GF-D8 (cell line): ENCODE measurements around the gene IL17B.
"Not testable (repeated sequence)": the region's sequence is repeated elsewhere in the genome, so short reads cannot be mapped to it uniquely, and the experiment has no call there.

Experiments used
- DNase-seq: peaks from one replicate; lab custom pipeline; 2025; lab: John Stamatoyannopoulos, UW

IL17B gene

DNA sequence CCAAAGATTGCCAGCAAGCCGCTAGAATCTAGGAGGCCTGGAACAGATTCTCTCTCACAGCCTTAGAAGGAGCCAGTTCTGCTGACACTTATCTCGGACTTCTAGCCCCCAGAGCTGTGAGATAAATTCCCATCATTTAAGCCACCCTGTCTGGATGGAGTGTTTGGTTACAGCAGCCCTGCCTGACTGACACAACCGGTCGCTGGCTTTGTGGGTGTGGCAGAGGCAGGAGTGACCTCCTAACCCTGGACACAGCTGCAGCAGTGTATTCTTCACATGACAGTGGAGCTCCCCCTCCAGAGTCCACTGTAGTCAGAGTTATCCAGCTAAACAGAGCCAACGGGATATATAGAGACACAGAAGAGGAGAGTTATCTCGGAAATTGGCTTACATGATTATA lies 21.2 kb upstream of the IL17B start:
- no peak for DNase-seq

- DNase-seq, result no peak
These were observed 20.7 kb upstream of the IL17B start for GRCh38 chr5:149399775-149400174.

- DNase-seq, result not testable (repeated sequence)
These were observed 19.7 kb upstream of the IL17B start for GRCh38 chr5:149398747-149399266.

DNA sequence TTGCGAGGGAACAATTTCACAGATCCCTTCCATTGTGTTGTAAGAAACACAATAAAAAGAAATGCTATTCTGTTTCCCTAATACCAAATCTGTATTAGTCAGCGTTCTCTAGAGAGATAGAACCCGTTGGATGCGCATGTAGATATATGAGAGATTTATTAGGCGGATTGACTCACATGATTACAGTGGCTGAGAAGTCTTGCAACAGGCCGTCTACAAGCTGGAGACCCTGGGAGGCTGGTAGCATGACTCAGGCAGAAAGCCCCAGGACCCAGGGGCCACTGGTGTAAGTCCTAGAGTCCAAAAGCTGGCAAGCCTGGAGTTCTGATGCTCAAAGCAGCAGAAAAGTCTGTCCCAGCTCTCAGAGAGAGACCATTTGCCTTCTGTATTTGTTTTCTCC lies 18.4 kb upstream of the IL17B start:
- no peak for DNase-seq

GRCh38 chr5:149394996-149395395 lies 15.9 kb upstream of the IL17B start:
- DNase-seq, result not testable (repeated sequence)

DNA sequence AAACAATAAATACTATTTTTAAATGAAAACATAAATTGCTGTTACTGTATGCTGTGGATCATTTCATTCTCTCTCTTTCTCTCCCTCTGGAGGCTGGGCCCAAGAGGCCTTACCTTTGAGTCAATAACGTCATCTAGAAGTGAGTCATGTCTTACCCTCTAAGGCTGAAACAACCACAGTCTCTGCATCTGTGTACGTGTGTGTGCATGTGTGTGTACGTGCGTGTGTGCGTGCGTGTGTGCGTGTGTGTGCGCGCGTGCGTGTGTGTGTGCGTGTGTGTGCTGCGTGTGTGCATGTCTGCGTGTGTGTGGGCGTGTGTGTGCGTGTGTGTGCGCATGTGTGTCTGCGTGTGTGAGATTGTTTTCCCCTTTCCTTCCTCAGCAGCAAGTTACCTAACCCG lies 13.6 kb upstream of the IL17B start:
- no peak for DNase-seq

DNA sequence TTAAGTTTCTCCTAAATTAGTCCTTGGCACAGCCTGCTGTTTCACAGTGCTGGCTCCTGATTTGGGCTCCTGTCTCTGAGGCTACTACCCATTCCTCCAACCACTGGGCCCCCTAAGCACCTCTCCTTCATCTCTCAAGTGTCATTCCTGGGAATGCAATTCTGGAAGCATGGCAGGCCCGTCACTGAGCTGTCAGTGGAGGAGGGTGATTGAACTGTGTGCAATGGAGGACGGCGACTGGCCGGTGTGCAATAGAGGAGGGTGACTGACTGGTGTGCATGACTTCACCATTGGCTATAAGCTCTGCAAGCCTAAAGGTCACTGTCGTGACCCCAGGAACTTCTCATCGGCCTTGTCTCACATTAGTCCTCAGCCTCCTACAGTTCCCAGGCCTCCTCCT lies 12.4 kb upstream of the IL17B start:
- DNase-seq, result no peak

- not testable (repeated sequence) for DNase-seq
These were observed 12.0 kb upstream of the IL17B start for GRCh38 chr5:149391076-149391475.

GRCh38 chr5:149389552-149390495 lies 10.7 kb upstream of the IL17B start:
- DNase-seq, result no peak

DNA sequence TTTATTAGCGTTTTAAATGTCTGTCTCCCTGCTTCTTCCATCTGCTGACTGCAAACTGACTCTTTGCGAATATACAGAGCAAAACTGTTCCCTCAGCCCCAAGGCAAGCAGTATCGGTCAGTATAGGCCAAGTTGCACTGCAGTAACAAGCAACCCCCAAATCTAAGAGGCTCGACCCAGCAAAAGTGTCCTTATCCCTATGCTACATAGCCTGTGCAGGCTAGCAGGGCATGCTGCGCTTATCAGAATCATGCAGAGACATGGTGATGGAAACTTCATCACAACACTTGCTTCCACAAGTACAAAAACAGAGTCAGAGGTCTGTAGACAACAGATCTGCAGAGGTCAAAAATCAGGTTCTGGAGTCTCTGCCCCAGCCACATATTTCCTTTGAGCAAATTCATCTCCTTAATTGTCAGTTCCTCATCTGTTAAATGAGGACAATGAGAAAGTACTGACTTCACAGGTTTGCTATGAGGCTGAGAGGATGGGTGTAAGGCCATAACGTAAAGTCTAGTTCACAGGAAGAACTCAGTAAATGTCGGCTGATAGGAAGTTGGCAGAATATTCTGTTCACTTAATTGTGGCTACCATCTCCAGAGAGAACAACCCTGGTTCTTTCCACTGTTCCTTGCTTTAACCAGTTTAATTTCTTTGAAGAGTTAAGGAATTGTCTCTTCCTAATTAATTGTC lies 9.6 kb upstream of the IL17B start:
- no peak for DNase-seq

GRCh38 chr5:149387982-149388381 lies 8.9 kb upstream of the IL17B start:
- no peak for DNase-seq

GRCh38 chr5:149387081-149387631 lies 8.1 kb upstream of the IL17B start:
- DNase-seq, result no peak

GRCh38 chr5:149386166-149386565 lies 7.1 kb upstream of the IL17B start:
- no peak for DNase-seq

- DNase-seq, result no peak
These were observed 4.3 kb upstream of the IL17B start for GRCh38 chr5:149383399-149383798.

GRCh38 chr5:149382517-149383220 lies 3.6 kb upstream of the IL17B start:
- no peak for DNase-seq

DNA sequence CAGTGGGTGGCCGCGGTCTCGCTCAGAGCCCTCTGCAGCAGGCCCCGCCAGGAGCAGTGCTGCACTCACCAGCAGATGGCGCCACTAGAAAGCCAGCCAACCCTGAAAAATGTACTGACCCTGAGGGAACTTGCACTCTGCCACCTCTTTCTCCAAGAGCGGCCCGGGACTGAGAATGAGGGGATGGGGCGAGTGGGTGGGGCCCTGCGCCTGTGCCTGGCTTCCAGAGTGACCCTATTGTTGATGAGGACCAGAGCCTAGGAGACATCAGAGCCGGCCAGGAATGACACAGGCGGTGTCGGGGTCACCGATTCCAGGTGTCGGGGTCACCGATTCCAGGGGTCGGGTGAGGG lies 2.9 kb upstream of the IL17B start:
- no peak for DNase-seq

GRCh38 chr5:149381261-149381985 lies 2.3 kb upstream of the IL17B start:
- no peak for DNase-seq

GRCh38 chr5:149380466-149381121 lies 1.5 kb upstream of the IL17B start:
- no peak for DNase-seq

DNA sequence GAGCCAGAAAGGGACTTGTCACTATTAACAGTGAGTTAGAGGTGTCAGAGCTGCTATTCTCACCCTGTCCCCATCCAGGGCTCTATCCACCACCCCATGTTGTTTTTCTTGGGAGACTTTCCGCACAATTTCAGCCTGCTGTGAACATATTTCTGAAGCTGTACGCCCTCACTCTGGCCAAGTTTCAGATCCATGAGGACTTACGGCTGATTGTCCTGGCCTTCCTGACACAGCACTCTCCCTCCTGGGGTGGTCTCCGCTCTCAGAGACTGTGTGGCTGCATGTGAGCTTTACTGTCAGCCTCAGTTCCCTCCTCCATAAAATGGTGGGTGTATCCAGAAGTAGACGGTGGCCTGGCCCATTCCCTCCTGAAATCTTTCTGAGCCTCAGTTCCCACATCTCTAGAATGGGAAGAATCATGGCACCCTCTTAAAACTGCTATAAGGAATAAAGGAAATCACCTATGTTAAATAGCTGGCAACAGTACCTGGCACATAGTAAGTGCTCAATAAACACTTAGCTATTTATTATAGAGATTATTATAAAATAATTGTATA lies 804 bp upstream of the IL17B start:
- DNase-seq, result no peak

DNA sequence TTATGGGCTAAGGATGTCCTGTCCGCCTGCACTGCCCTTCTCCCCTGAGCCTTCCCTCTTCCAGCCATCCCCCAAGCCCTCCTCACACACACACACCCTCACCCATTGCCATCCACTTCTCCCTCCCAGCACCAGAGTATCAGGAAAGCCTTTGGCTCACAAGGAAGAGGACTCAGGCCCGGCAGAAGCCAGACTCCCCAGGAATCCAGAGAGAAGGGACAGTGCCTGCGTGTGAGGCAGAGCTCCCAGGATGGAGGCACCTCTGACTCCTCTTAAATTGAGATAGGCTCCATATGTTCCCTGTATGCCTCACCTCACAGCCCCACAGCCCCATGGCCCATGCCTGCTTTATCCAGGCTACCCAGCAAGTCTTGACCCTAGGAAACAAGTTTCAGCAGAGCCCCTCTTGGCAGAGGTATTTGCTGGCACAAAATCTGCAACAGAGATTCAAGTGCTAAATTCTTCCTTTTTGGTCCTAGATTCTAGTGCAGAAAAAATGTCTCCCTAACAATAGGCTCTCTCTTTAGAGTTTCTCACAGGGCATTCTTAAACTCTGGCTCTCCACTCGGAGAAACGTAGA lies 761 bp downstream of the IL17B start:
- no peak for DNase-seq
